ENCODE results near the gene C2orf49.

GRCh38 chr2:105328281-105329196 lies 8.8 kb upstream of the C2orf49 start:
- TF ChIP-seq YY1 (IDR thresholded peaks at IDR 0.05; ENCODE audit: insufficient read depth, insufficient read length) (no peak), ZNF274 (IDR thresholded peaks at IDR 0.05; ENCODE audit: low read depth, low read length) (no peak)

Data from NT2/D1 (cell line).